ENCODE data around the gene RHEBL1.

The RHEBL1 gene

GRCh38 chr12:49069507-49070346 is at the start of gene RHEBL1:
Gene RHEBL1, minus strand, starts transcription at chr12:49069979. Its CDS starts 194 bp downstream, at chr12:49069785.
- DNase-seq (ENCODE audit: low spot score): peak; percentile 96

GRCh38 chr12:49111206-49111605 is 41.4 kb upstream of the RHEBL1 start:
- DNase-seq (ENCODE audit: low spot score): no peak

GRCh38 chr12:49110464-49111155 is 40.8 kb upstream of the RHEBL1 start, which contains the start of gene LMBR1L:
Gene LMBR1L, minus strand, starts transcription at chr12:49110847. Its CDS starts 292 bp downstream, at chr12:49110555.
- DNase-seq (ENCODE audit: low spot score): peak; percentile 99

GRCh38 chr12:49109641-49110463 is 40.1 kb upstream of the RHEBL1 start:
- DNase-seq (ENCODE audit: low spot score): no peak

GRCh38 chr12:49108958-49109404 is 39.2 kb upstream of the RHEBL1 start:
- DNase-seq (ENCODE audit: low spot score): peak; percentile 56

GRCh38 chr12:49105504-49106084 is 35.8 kb upstream of the RHEBL1 start:
- no peak for DNase-seq (ENCODE audit: low spot score)

- no peak for DNase-seq (ENCODE audit: low spot score)
These were observed 35.0 kb upstream of the RHEBL1 start for GRCh38 chr12:49104822-49105221.

- DNase-seq (ENCODE audit: low spot score): no peak
These were observed 30.6 kb upstream of the RHEBL1 start for GRCh38 chr12:49100380-49100779.

- DNase-seq (ENCODE audit: low spot score): no peak
These were observed 28.9 kb upstream of the RHEBL1 start for GRCh38 chr12:49098703-49099102.

GRCh38 chr12:49098035-49098451 is 28.3 kb upstream of the RHEBL1 start:
- peak; percentile 56 for DNase-seq (ENCODE audit: low spot score)

- DNase-seq (ENCODE audit: low spot score): no peak
These were observed 27.6 kb upstream of the RHEBL1 start for GRCh38 chr12:49097381-49097780.

- DNase-seq (ENCODE audit: low spot score): no peak
These were observed 25.2 kb upstream of the RHEBL1 start for GRCh38 chr12:49094975-49095365.

GRCh38 chr12:49094160-49094974 is 24.6 kb upstream of the RHEBL1 start, which contains the start of gene DHH:
Gene DHH, minus strand, starts transcription at chr12:49094801. Its CDS starts 289 bp downstream, at chr12:49094512.
- DNase-seq (ENCODE audit: low spot score): no peak

GRCh38 chr12:49093792-49094159 is 24.0 kb upstream of the RHEBL1 start:
- DNase-seq (ENCODE audit: low spot score): no peak

GRCh38 chr12:49092816-49093406 is 23.1 kb upstream of the RHEBL1 start:
- DNase-seq (ENCODE audit: low spot score): no peak

GRCh38 chr12:49092086-49092815 is 22.5 kb upstream of the RHEBL1 start:
- peak; percentile 40 for DNase-seq (ENCODE audit: low spot score)

GRCh38 chr12:49091836-49092085 is 22.0 kb upstream of the RHEBL1 start:
- DNase-seq (ENCODE audit: low spot score): no peak

- DNase-seq (ENCODE audit: low spot score): no peak
These were observed 21.5 kb upstream of the RHEBL1 start for GRCh38 chr12:49091056-49091835.

Data from pons (tissue), 1 donor.